Left hindlimb (tissue), 1 donor: ENCODE measurements around the gene OTUD1.
"Not testable (repeated sequence)": the region's sequence is repeated elsewhere in the genome, so short reads cannot be mapped to it uniquely, and the experiment has no call there.

ENCODE experiments used
- DNase-seq: peaks from one replicate; pipeline ENCODE4 v3.0.0-alpha.2; 2018

The OTUD1 gene, protein sequence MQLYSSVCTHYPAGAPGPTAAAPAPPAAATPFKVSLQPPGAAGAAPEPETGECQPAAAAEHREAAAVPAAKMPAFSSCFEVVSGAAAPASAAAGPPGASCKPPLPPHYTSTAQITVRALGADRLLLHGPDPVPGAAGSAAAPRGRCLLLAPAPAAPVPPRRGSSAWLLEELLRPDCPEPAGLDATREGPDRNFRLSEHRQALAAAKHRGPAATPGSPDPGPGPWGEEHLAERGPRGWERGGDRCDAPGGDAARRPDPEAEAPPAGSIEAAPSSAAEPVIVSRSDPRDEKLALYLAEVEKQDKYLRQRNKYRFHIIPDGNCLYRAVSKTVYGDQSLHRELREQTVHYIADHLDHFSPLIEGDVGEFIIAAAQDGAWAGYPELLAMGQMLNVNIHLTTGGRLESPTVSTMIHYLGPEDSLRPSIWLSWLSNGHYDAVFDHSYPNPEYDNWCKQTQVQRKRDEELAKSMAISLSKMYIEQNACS

DNA sequence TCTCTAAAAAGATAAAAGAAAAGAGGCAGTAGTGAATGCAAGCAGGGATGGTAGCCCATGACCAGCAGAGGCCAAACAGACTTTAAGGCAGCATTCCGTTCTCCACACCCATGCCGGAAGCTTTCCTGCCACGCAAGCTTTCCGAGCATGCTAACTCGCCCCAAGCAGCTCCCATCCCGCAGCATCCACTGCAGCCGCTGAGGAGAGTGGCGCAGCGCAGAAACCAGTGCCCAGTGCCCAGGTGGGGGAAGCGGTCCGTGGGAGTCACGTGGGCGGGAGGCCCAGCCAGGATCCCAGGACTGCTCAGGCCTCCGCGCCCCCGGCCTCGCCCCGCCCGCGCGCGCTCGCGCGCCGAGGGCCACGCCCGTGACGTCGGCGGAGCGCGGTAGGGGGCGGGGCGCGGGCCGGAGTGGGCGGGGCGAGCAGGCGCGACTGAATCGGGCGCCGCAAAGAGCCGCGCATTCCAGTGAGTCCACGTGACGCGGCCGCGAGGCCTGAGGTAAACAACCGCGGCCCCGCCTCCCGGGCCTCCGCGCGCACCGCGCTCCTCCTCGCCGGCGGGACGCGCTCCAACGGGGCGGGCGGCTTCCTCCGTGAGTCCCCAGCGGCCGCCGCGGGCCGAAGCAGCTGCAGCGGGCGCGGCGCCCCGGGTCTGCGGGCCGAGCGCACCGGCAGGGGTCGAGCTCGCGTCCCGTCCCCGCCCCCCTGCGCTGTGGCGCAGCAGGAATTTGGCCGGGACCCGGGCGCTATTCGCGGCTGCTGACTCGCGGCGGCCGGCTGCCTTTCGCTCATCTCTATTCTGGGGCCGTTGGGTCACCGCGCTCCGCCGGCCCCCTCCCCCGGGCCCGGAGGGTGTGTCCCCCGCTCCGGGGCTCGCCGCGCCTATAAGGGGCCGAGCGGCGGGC lies at the start of gene OTUD1:
Gene OTUD1 (plus strand): TSS at position 529 of the 905 bp plus-strand sequence. CDS start 383 bp downstream, outside the sequence.
- peak; percentile 94 for DNase-seq

DNA sequence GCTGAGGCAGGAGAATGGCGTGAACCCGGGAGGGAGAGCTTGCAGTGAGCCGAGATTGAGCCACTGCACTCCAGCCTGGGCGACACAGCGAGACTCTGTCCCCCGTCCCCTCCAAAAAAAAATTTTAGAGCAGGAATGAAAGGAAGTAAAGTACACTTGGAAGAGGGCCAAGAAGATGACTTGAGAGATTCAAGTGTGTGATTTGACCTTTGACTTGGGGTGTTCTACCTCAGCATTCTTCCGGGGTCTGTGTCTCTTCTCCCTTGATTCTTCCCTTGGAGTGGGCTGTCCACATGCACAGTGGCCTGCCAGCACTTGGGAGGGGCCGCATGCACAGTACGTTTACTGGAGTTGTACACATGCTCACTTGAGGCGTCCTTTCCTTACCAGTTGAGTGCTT lies 48.5 kb upstream of the OTUD1 start:
- DNase-seq, result not testable (repeated sequence)

DNA sequence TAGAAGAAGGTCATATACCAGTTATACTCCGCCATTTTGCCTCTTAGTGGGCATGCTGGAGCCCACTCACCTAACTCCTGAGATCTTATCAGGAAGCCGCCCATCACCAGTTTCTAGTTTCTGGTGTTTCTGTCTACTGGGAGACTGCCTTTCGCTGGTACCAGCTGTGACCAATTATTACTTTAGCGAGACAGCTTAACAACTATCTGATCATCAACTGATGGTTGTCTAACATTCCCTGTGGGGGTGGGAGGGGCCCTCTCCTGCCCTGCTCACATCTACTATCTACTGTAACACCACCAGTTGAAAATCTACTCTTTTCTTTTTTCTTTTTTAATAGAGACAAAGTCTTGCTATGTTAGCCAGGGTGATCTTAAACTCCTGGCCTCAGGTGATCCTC lies 48.1 kb upstream of the OTUD1 start:
- no peak for DNase-seq

DNA sequence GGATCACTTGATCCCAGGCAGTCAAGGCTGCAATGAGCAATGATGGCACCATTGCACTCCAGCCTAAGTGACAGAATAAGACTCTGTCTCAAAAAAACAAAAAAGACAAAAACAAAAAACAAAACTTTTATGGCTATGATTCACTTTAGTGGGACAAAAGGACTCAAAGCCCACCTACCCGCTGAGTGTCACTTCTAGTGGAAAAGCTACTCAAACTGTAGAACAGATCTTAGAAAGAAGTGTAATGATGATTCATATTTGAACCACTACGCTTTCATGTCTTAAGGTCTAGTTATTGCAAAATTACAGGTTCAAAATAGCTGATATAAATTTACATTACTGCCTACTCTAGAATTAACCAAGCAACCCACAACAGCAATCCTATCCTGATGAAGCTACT lies 47.1 kb upstream of the OTUD1 start:
- no peak for DNase-seq

DNA sequence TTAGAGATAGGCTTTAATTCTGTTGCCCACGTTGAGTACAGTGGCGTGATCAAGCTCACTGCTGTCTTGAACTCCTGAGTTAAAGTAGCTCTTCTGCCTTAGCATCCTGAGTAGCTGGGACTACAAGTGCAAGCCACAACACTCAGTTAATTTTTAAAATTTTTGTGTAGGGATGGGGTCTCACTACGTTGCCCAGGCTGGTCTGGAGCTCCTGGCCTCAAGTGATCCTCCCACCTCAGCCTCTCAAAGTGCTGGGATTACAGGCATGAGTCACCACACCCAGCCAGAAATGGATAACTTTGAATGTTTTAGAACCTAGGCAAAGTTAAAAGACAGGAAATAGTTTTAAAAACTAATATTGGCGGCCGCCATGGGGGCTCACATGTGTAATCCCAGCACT lies 43.9 kb upstream of the OTUD1 start:
- DNase-seq, result no peak

DNA sequence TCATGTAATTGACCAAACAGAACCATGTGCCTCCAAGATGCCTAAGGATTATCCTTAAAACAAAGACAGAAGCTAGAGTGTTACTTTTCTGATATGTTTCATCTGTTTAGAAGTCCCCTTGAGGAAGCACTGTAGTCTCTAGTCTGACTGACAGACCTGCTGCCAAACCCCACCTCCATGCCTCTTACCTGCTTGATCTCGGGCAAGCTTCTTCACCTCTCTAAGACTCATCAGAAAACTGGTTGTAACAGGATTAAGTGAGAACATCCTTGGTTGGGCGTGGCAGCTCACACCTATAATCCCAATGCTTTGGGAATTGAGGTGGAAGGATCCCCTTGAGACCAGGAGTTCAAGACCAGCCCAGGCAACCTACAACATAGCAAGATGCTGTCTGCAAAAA lies 42.2 kb upstream of the OTUD1 start:
- DNase-seq, result no peak

DNA sequence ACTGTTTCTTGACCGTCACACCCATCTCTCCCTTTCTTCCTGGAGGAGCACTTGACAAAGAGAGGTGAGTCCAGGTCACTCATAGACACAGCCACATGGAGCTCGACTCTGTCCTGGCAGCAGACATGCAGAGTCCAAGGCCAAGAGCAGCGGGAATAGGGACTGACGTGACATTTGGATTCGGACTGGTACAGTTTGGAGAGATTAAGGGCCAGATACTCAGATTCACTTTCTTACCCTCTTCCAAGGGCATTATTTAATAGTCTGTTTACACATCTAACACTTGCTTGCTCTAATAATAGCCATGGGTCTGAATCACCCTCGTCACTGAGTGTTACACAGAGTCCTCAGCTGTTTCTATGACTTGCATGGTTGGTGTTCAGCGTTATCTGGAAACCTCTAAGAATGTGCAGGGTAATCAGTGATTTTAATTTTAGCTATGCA lies 39.2 kb upstream of the OTUD1 start:
- no peak for DNase-seq

DNA sequence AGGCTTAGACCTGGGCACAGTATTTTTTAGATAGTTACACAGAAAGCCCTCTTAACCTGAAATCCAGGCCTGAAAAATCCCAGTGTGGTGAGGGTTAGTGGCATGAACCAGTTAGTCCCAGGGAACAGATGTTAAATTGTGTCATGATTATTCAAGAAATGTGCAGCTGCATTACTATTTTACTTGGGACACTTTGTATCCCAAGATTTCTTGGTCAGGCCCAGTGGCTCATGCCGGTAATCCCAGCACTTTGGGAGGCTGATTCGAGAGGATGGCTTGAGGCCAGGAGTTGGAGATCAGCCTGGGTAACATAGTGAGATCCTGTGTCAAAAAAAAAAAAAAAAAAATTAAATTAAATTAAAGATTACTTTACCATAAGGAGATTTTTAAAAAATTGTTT lies 36.0 kb upstream of the OTUD1 start:
- DNase-seq, result no peak

DNA sequence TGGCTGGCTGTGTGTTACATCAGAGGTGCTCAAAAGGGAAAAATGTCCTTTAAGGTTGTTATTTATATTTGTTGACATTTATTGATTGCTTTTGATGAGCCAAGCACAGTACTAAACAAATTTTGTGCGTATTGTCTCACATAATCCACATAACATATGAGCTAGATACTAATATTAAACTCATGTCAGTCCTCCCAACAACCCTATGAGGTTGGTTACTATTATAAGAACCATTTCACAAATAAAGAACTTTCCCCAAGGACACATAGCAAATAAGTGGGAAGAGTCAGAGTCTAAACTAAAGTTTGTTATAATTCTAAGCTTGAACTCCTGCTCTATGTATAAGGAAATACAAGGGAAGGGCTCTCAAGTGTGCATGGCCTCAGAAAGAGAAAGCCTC lies 35.6 kb upstream of the OTUD1 start:
- DNase-seq, result no peak

DNA sequence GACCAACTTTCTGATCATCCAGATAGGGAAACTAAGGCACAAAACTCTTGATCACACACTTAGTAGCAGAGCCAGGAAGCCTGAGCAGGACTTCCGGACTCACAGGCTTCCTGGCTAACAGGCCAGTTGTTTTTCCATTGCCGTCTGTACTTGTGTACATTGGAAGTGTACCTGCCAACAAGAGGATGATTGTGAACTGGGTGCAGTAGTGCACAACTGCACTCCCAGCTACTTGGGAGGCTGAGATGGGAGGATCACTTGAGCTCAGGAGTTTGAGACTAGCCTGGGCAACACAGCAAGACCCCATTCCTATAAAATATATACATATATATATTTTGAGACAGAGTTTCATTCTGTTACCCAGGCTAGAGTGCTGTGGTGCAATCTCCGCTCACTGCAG lies 35.2 kb upstream of the OTUD1 start:
- DNase-seq, result no peak

DNA sequence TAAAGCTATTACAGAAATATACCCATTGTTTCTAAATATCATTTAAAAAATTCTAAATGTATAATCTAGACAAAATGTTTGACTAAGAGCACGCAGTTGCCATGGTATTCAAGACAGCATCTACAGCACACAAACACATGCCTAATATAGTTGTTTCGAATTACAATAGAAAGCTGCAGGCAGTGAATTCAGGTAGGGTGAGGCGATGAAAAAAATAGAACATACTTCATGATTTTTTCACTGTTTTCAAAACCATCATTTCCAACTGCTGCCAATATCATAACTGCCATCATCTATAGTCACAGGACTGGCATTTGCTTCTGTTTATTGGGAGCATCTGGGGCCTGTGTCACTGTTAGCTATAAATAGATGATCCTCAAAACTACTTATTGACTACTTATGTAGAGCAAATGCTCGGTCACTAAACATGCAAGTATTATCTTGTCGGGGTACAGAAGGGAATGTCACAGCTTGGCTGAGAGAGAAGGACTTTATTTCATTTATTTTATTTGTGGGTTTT lies 34.4 kb upstream of the OTUD1 start:
- DNase-seq, result no peak

DNA sequence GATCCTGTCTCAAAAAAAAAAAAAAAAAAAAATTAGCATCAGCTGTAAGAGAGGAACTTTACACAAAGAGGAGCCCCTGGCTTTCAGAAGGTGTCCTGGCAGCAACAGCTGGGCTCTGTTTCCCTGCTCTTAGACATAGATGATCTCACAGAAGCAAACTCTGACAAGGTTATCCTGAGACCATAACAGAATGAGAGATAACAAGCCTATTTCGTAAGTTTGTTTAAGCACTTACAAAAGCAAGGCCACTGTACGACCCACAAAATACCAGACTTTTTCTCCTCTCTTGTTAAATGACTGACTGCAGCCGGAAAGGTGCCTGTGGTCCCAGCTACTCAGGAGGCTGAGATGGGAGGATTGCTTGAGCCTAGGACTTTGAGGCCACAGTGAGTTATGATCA lies 33.3 kb upstream of the OTUD1 start:
- DNase-seq, result no peak

DNA sequence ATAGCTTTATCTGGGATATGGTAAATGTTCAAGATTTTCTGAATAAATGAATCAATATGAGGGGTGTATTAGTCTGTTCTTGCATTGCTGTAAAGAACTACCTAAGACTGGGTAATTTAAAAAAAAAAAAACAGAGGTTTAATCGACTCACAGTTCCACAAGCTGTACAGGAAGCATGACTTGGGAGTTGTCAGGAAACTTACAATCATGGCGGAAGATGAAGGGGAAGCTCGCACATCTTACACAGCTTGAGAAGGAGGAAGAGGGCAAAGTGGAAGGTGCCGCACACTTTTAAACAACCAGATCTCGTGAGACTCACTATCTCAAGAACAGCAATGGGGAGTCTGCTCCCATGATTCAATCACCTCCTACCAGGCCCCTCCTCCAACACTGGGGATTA lies 32.5 kb upstream of the OTUD1 start:
- DNase-seq, result no peak

DNA sequence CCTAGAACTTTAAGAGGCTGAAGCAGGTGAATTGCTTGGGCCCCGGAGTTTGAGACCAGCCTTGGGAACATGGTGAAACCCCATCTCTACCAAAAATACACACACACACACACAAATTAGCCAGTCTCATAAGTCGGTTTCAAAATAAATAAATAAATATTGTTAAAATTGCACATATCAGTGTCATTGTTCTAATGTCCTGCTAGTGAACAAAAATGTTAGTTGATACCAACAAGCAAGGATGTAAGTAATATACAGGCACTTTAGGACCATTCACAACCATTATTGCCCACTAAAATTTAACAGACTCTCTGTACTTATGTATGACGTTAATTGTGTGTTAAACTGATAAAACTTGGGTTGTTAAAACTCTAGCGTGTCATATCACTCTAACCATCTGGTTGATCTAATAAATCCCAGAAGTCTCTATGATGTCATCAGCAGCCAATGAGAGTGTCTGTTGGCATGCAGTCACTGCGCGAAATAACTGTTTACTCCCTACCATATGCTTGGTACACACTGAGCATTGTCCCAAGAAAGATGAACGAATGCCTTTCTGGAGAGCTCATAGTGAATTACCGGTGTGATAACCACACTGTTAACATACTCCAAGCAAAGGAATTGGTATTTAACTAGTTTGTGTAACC lies 30.4 kb upstream of the OTUD1 start:
- no peak for DNase-seq

DNA sequence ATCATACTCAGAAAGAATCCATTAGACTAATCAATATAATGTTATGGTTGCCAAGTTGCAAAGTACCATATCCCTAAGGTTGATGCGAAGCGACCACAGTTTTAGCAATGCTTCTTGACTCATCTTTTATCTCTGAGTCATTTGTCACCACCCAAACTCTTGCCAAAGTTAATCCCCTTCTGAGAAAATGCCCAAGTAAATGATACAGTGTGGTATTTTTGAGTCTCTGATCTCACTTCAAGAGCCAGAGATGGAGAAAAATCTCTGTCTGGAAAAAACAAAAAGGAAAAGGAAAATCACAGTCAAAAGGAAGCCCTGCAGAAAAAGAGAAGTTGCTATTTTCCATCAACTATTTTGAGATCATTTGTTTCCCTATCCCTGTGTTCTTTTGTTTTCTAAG lies 26.7 kb upstream of the OTUD1 start:
- no peak for DNase-seq

DNA sequence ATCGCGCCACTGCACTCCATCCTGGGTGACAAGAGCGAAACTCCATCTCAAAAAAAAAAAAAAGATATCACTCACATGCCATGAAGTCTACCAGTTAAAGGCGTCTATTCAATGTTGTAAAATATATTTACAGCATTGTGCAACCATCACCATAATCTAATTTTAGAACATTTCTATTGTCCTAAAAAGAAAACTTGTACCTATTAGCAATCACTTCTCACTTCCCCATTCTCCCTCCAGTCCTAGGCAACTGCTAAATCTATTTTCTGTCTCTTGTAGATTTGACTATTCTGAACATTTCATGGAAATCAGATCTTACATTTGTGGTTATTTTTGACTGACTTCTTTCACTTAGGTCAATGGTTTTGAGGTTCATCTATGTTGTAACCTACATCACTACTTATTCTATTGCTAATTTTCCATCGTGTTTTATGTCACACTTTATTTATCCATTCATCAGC lies 25.2 kb upstream of the OTUD1 start:
- no peak for DNase-seq

DNA sequence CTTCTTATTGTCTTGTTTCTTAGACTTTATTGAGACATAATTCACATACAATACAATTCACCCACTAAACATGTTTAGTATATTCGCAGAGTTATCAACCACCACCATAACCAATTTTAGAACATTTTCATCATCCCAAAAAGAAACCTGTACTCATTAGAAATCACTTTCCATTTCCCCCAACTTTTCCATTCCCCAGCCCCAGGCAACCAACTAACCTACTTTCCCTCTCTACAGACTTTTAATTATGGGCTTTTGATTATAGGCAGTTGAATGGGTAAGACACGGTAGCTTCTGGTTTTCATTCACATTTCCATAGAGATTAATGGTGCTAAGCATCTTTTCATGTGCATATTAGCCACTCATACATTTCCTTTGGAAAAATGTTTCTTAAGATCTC lies 24.2 kb upstream of the OTUD1 start:
- DNase-seq, result no peak

DNA sequence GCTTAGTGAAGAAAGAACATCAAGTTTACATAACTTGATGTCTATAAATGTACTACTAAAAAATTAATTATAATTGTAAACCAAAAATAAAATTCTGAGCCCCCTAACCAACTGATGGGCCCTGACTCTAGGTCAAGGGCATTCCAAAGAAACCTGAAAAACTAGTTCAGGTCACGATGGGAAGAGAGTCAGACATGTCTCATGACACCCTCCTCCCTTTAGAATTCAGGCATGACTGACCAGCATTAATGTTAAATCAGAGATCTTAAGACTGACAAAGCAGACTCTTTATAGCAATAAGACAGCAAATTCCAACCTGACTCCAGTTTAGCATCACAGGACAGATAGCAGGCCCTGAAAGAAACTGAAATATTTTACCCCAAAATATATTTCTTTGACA lies 21.6 kb upstream of the OTUD1 start:
- no peak for DNase-seq

DNA sequence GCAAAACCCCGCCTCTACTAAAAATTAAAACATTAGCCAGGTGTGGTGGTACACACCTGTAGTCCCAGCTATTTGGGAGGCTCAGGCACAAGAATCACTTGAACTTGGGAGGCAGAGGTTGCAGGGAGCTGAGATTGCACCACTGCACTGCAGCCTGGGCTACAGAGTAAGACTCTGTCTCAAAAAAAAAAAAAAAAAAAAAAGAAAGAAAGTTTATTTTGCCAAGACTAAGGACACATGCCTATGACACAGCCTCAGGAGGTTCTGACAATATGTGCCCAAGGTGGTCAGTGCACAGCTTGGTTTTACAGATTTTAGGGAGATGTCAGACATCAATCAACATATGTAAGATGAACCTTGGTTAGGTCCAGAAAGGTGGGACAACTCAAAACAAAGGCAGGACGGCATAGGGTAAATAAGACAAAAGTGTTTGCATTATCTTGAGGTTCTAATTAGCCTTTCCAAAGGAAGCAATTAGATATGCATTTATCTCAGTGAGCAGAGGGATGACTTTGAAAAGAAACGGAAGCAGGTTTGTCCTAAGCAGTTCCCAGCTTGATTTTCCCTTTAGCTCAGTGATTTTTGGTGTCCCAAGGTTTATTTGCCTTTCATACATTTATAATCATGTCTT lies 20.7 kb upstream of the OTUD1 start:
- no peak for DNase-seq

DNA sequence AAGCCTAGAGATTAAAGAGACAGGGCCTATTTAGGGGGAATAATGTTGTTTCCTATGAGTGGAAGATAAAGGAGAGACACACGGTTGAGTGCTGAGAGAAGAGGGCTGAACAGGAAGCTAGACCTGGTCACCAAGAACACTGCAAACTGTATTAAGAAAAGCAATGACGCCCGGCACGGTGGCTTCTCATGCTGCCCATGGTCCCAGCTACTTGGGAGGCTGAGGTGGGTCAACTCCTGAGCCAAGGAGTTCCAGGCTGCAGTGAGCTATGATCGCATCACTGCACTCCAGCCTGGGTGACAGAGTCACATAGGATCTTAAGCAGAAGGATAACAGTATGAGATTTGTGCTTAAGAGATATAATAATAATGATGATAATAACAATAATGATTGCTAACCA lies 19.7 kb upstream of the OTUD1 start:
- no peak for DNase-seq

DNA sequence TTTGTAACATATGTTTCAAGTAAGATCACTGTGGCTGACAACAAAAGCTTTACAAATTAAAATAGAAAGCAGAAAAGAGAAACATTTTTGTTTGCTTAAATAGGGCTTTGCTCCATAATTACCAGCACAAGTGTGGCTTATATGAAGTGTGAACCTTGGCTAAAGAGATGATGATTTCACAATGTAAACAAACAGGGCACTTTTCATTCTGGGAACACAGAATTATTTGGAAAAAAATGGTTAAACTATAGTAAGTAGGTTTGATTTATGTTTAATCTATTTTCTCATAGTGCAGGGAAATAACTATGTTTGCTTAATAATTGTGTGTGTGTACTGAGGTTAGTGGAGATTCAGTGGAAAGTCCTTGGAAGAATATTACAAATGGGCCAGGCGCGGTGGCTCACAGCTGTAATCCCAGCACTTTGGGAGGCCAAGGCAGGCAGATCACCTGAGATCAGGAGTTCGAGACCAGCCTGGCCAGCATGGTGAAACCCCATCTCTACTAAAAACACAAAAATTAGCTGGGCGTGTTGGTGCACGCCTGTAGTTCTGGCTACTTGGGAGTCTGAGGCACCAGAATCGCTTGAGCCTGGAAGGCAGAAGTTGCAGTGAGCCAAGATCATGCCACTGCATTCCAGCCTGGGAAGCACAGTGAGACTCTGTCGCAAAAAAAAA lies 19.1 kb upstream of the OTUD1 start:
- DNase-seq, result no peak

DNA sequence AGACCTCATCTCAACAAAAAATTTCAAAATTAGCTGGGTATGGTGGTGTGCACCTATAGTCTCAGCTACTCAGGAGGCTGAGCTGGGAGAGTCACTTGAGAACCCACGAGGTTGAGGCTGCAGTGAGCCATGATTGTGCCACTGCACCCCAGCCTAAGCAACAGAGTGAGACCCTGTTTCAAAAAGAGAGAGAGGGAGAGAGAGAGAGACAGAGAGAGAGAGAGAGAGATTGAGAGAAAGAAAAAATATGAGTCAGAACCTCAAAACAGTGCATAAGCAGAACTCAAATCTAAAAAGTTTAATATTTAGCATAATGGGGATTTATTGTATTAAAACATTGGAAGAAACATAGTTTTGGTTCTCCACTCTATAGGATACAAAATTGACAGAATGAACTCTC lies 17.5 kb upstream of the OTUD1 start:
- no peak for DNase-seq
